NCI-H2081 treated with DMSO at 0.1 percent for 48 hours (cell line): ENCODE data around the gene C1QTNF5.
A peak's percentile ranks its signal among the peaks of the same experiment; 100 is the strongest.

Source experiments
- DNase-seq: peaks from one replicate; lab custom pipeline; 2025; lab: John Stamatoyannopoulos, UW

C1QTNF5 gene

DNA sequence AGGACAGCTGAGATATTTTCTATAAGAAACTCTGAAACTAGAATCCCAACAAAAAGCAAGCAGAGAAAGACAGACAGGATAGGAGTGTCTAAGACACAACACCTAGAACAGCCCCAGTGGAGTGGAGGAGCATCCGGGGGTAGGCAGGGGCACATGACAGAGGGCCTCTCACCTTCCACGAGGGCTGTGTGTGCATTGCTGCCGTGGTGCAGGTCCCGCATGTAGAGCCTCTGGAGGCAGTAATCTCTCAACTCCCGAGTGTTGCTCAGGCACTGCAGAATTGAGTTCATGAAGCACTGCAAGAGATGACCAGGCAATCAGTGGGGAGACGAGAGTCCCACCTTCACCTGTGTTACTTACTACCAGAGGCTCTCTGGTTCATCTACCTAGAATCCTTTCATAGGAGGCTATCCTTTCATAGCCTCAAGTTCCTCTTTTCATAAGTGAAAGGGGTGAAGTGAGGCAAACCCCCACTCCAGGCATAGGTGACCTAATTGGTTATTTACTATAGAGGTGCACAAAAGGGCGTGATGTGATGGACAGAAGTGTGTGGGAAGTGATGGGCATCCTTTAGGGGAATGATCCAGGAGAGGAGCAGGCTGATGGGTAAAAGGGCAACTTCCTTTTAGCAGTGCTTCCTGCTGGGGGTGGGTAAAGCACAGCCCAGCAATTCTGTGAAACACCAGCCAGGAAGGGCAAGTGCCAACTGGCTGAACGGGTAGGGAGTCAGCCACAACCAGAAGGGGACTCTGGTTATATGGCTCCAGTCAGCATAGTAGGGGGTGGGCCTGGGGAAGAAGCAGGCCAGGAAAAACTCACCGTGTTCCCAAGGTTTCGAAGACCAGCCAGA, 18.9 kb upstream of the C1QTNF5 start:
- DNase-seq = no peak

GRCh38 chr11:119357074-119357473, 16.4 kb upstream of the C1QTNF5 start:
- DNase-seq = no peak

- DNase-seq = no peak
Measured at GRCh38 chr11:119356349-119357031, 15.8 kb upstream of the C1QTNF5 start.

GRCh38 chr11:119355091-119355843, 14.6 kb upstream of the C1QTNF5 start:
- no peak for DNase-seq

DNA sequence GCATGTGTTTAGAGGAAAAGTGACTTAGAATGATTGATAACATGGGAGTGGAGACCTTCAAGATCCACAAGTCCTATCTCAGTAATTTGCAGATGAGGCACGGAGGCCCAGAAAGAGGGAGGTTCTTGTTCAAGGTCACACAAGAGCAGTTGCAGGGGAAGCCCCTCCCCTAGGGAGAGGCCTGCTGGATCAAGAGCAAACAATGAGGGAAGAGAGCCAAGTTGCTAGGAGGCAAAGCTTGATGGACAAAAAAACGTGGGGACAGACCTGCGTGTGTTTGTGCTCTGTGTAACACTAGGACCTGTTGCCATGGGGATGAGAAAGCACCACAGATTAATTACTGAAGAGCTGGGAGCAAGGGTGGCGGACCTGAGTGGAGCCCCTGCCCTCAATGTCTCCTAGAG, 12.2 kb upstream of the C1QTNF5 start:
- DNase-seq = peak; percentile 51

DNA sequence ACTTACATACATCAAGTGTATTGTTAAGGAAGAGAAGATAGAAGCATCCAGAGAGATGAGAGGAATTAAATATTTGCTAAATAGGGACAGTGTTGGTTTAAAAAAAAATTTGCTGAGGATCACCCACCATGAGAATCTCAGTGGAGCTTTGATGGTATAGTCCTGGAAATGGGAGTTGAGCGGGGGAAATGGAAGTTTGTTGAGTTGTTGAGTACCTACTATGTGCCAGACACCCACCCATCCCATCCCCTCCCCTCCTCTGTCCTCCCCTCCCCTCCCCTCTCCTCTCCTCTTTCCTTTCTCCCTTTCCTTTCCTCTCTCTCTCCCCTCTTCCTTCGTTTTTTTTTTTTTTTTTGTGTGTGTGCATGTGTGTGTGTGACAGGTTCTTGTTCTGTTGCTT, 10.5 kb upstream of the C1QTNF5 start:
- no peak for DNase-seq

DNA sequence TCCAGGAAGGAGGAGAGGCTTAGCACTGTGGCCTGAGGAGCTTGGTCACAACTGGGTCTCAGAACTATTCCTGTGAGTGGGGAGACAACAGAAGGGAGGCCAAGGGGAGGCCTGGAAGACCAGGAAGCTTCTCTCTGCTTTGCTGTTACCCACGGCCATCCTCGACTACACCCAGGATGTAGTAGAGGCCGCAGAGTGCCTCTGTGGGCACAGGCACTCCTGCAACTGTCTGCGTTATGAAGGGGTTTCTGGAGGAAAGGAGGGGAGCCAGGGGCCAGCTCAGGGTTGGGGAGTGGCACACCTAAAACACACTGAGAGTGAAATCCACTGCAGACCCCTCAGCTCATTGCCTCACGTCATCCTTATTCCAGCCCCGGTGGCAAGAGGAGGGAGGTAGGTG, 9.6 kb upstream of the C1QTNF5 start:
- DNase-seq = no peak

- no peak for DNase-seq
Measured at GRCh38 chr11:119347940-119348605, 7.4 kb upstream of the C1QTNF5 start.

- DNase-seq = no peak
Measured at GRCh38 chr11:119347242-119347641, 6.6 kb upstream of the C1QTNF5 start.

- DNase-seq = no peak
Measured at GRCh38 chr11:119346605-119347004, 5.9 kb upstream of the C1QTNF5 start, which contains the start of gene MFRP. Gene MFRP, minus strand, starts transcription at chr11:119346705. Its CDS starts 192 bp downstream, at chr11:119346513.

GRCh38 chr11:119345685-119346084, 5.0 kb upstream of the C1QTNF5 start:
- no peak for DNase-seq

GRCh38 chr11:119344291-119345010, 3.8 kb upstream of the C1QTNF5 start:
- DNase-seq = no peak

- DNase-seq = no peak
Measured at GRCh38 chr11:119343726-119344125, 3.0 kb upstream of the C1QTNF5 start.

DNA sequence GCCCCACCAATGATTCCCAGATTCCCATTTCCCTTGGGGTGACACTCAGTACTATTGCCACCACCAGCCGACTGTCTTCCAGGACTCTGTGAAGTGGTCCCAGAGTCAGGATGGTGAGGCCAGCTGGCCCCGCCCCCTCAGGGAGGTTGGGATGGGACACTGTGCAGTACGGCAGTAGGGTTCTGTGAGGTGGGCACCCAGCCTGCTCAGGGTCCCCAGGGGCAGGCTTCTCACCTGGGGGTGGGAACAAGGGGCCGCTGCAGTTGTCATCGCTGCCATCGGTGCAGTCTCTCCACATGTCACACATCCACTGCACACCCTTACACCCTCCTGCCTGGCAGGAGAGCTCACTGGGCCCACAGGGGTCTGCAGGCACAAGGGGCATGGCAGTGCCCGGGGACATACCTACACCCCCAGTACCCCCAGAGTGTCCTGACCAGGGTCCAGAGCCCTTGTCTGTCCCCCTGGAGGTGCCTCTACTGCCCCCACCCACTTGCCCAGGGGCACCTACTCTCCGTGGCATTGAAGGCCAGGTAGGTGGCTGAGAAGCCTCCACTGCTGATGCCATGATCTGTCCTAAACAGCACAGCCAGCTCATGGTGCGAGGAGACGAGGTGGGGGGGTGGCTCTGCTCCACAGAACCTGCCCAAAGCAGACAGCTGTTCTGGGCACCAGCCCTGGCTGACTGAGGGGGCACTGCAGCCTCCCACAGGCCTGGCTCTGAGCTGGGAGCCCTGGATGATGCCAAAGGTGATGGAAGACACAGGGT, 1.9 kb upstream of the C1QTNF5 start:
- no peak for DNase-seq

DNA sequence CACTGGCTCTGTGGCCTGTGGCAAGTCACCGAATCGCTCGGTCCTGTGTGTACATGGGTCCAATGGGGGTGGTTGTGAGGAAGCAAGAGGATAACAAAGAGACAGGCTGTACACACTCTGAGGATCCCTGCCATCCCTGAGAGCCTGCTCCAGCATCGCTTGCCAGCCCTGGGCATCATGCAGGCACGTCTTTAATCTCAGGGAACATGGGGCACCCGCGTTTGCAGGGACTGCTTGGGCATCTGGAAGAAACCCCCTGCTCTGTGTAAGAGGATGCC, 1.3 kb upstream of the C1QTNF5 start:
- DNase-seq = no peak

DNA sequence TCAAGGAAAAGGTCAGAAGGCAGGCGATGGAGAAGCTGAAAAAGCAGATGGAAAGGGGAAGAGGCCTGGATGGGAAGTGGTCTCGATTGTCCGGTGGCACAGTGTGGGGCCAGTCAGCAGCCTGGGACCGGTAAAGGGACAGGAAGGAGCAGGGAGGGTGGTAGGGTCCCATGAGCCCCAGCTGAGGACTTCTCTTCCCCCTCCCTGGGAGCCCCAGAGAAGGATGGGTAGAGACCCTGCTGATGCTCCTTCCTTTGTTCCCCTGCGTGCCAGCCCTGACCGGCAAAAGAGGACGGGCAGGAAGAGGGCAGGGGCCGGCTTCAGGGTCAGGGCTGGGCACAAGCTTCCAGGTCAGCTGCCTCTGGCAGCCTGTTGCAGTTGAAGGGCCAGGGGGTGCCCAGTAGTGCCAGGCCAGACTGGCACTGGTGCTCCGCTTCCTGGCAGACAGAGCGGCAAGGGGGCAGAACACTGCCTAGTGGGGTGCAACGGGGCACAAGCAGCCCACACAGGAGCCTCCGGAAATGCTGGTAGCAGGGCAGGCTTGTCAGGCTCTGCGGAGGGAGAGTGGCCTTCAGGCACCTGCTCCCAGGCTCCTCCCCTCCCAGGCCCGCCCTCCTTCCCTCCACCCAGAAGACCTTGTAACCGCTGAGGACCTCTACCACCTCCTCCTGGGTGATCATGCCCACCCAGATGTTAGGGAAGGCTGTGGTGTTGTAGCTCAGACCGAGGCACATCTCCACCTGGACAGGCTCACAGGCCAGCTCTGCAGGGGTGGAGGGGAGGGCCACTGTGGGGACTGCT, 739 bp upstream of the C1QTNF5 start:
- no peak for DNase-seq

DNA sequence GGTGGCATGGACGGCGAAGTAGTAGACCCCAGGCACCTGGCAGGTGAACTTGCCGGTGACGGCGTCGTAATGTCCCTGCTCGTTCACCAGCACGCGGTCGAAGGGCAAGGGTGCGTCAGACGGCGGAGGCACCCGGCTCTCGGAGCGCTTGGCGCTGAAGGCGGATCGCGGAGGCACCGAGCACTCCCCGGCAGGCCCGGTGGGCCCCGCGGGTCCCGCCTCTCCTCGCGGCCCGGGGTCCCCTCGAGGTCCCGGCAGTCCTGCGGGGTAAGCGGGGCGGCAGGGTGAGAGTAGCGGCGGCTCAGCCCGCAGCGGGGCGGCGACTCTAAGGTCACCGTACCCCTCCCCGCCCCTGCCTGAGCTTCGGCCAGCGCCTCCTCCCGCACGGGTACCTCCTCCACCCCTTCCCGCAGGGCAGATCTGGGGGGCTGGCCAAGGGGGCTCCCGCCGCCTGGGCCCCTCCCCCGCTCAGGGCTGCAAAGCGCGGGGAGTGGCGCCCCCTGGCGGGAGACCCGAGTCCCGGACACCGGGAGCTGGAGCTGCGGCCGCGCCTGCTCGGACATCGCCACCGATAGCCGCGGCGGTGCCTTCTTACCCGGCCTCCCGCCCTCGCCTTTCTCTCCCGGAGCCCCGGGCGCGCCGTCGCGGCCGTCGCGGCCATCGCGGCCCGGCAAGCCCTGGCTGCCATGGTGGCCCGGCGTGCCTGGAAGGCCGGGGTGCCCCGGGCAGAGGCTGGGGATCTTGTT, 921 bp downstream of the C1QTNF5 start:
- DNase-seq = no peak

- no peak for DNase-seq
Measured at GRCh38 chr11:119338965-119339588, 1.6 kb downstream of the C1QTNF5 start.
